HEK293 (cell line): ENCODE results near the gene CFAP99.

Experiments used
- CTCF ChIA-PET: fragments of 350-600 bp; formaldehyde crosslinking; extraction: SDS; loops from one replicate; lab custom pipeline; 2021; ENCODE audit warnings: antibody characterized with exemption; lab: Yijun Ruan, JAX
- POLR2A ChIA-PET: fragments of 300-600 bp; formaldehyde crosslinking; extraction: SDS; loops from one replicate; lab custom pipeline; 2020; ENCODE audit warnings: antibody characterized with exemption, inconsistent platforms; lab: Yijun Ruan, JAX
- H3K27ac ChIP-seq: fragments of 200-500 bp; sonication (Bioruptor generic); 2 replicates; pipeline ENCODE4 v1.5.1; 2014; ENCODE audit warnings: low read depth, low read length, control low read depth, inconsistent platforms; ENCODE audit errors: extremely low read depth
- H3K36me3 ChIP-seq, 2 experiments: fragments of 200-500 bp in 1 of 2; sonication (Bioruptor generic) in 1 of 2; 1 replicate in 1 of 2; 2 replicates in 1 of 2; pipeline ENCODE4 v1.5.1; 2014 to 2017; ENCODE audit warnings: inconsistent platforms in 2 of 2, low read length in 2 of 2; ENCODE audit not compliant: control insufficient read depth in 2 of 2, insufficient read depth in 1 of 2
- H3K4me1 ChIP-seq: fragments of 200-500 bp; sonication (Bioruptor generic); 2 replicates; pipeline ENCODE4 v1.5.1; 2014; ENCODE audit warnings: mild to moderate bottlenecking, low read length, inconsistent platforms; ENCODE audit not compliant: control insufficient read depth, insufficient read depth
- H3K4me3 ChIP-seq: 2 replicates; pipeline ENCODE4 v1.5.1; 2011; ENCODE audit warnings: low read depth, mild to moderate bottlenecking, control low read depth, low read length, moderate library complexity
- H3K9me3 ChIP-seq: fragments of 200-500 bp; sonication (Bioruptor generic); 2 replicates; pipeline ENCODE4 v1.5.1; 2014; ENCODE audit warnings: low read depth, low read length, inconsistent platforms; ENCODE audit not compliant: control insufficient read depth, insufficient read depth
- GLIS1 ChIP-seq: fragments of 450-650 bp; formaldehyde crosslinking; IDR thresholded peaks from 2 replicates; pipeline ENCODE4 v1.5.1; 2016; ENCODE audit warnings: missing biosample characterization, missing genetic modification characterization
- GLIS2 ChIP-seq: fragments of 450-650 bp; formaldehyde crosslinking; IDR thresholded peaks from 2 replicates; pipeline ENCODE4 v1.5.1; 2016; ENCODE audit warnings: missing biosample characterization, missing genetic modification characterization
- KLF9 ChIP-seq: fragments of 450-650 bp; formaldehyde crosslinking; IDR thresholded peaks from 2 replicates; pipeline ENCODE4 v1.5.1; 2016; ENCODE audit warnings: missing biosample characterization, missing genetic modification characterization, low read depth
- MZF1 ChIP-seq: fragments of 450-650 bp; formaldehyde crosslinking; IDR thresholded peaks from 2 replicates; pipeline ENCODE4 v1.5.1; 2017; ENCODE audit warnings: missing biosample characterization, missing genetic modification characterization, borderline replicate concordance
- SCRT1 ChIP-seq: fragments of 450-650 bp; formaldehyde crosslinking; IDR thresholded peaks from 2 replicates; pipeline ENCODE4 v1.5.1; 2016; ENCODE audit warnings: missing biosample characterization, missing genetic modification characterization, borderline replicate concordance
- SP7 ChIP-seq: fragments of 450-650 bp; formaldehyde crosslinking; IDR thresholded peaks from 2 replicates; pipeline ENCODE4 v1.5.1; 2016; ENCODE audit warnings: missing biosample characterization, missing genetic modification characterization
- ZBTB1 ChIP-seq: fragments of 450-650 bp; formaldehyde crosslinking; IDR thresholded peaks from 2 replicates; pipeline ENCODE4 v1.5.1; 2016; ENCODE audit warnings: missing biosample characterization, missing genetic modification characterization
- ZNF10 ChIP-seq: fragments of 450-650 bp; formaldehyde crosslinking; IDR thresholded peaks from 2 replicates; pipeline ENCODE4 v1.5.1; 2017; ENCODE audit warnings: missing biosample characterization, missing genetic modification characterization
- ZNF112 ChIP-seq: fragments of 450-650 bp; formaldehyde crosslinking; IDR thresholded peaks from 2 replicates; pipeline ENCODE4 v1.5.0; 2017; ENCODE audit warnings: missing biosample characterization, missing genetic modification characterization
- ZNF211 ChIP-seq: fragments of 450-650 bp; formaldehyde crosslinking; IDR thresholded peaks from 2 replicates; pipeline ENCODE4 v1.5.1; 2016; ENCODE audit warnings: low read depth, missing biosample characterization, missing genetic modification characterization
- ZNF341 ChIP-seq: fragments of 450-650 bp; formaldehyde crosslinking; IDR thresholded peaks from 2 replicates; pipeline ENCODE4; 2016; ENCODE audit warnings: low read depth, missing biosample characterization, missing genetic modification characterization
- ZNF350 ChIP-seq: fragments of 450-650 bp; formaldehyde crosslinking; IDR thresholded peaks from 2 replicates; pipeline ENCODE4 v1.5.0; 2017; ENCODE audit warnings: missing biosample characterization, mild to moderate bottlenecking, missing genetic modification characterization
- ZNF354C ChIP-seq: fragments of 450-650 bp; formaldehyde crosslinking; IDR thresholded peaks from 2 replicates; pipeline ENCODE4 v1.5.1; 2016; ENCODE audit warnings: missing biosample characterization, missing genetic modification characterization, low read depth, borderline replicate concordance
- ZNF521 ChIP-seq: fragments of 450-650 bp; formaldehyde crosslinking; IDR thresholded peaks from 2 replicates; pipeline ENCODE4 v1.5.1; 2017; ENCODE audit warnings: missing biosample characterization, mild to moderate bottlenecking, missing genetic modification characterization
- ZNF544 ChIP-seq: fragments of 450-650 bp; formaldehyde crosslinking; IDR thresholded peaks from 2 replicates; pipeline ENCODE4 v1.5.0; 2017; ENCODE audit warnings: missing biosample characterization, missing genetic modification characterization
- ZNF747 ChIP-seq: fragments of 450-650 bp; formaldehyde crosslinking; IDR thresholded peaks from 2 replicates; pipeline ENCODE4 v1.5.1; 2016; ENCODE audit warnings: missing biosample characterization, missing genetic modification characterization
- TF ChIP-seq, protein P1 (sequence below): fragments of 450-650 bp; formaldehyde crosslinking; IDR thresholded peaks from 2 replicates; pipeline ENCODE4 v1.5.1; 2016; ENCODE audit warnings: missing biosample characterization, missing genetic modification characterization
- TF ChIP-seq, protein P2 (sequence below): fragments of 450-650 bp; formaldehyde crosslinking; IDR thresholded peaks from 2 replicates; pipeline ENCODE4 v1.5.1; 2016; ENCODE audit warnings: missing biosample characterization, missing genetic modification characterization
- TF ChIP-seq, protein P3 (sequence below): fragments of 450-650 bp; formaldehyde crosslinking; IDR thresholded peaks from 2 replicates; pipeline ENCODE4 v1.5.1; 2017; ENCODE audit warnings: missing biosample characterization, missing genetic modification characterization
- TF ChIP-seq, protein P4 (sequence below): fragments of 450-650 bp; formaldehyde crosslinking; IDR thresholded peaks from 2 replicates; pipeline ENCODE4 v1.5.1; 2016; ENCODE audit warnings: missing biosample characterization, missing genetic modification characterization
- TF ChIP-seq, protein P5 (sequence below): fragments of 450-650 bp; formaldehyde crosslinking; IDR thresholded peaks from 2 replicates; pipeline ENCODE4 v1.5.1; 2016; ENCODE audit warnings: missing biosample characterization, missing genetic modification characterization

CFAP99 gene

DNA sequence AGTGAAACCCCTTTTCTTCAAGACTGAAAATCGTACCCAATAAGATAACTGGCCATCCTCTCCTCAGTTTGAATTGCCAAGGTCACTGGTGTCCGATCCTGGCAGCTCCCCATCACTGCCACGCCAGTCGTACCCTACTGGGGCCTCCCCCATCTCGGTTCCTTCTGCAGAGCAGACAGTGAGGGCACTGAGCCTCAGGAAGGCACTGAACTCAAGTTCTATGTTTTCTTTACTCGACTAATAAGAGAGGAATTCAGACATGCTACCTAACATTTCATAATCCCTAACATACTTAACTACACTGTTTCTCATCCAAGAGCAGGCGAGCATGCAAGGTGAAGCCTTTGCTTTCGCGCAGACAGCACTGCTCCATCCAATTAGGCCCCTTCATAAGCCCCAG, 23.7 kb upstream of the CFAP99 start (continued):
- TF ChIP-seq, protein P1, sequence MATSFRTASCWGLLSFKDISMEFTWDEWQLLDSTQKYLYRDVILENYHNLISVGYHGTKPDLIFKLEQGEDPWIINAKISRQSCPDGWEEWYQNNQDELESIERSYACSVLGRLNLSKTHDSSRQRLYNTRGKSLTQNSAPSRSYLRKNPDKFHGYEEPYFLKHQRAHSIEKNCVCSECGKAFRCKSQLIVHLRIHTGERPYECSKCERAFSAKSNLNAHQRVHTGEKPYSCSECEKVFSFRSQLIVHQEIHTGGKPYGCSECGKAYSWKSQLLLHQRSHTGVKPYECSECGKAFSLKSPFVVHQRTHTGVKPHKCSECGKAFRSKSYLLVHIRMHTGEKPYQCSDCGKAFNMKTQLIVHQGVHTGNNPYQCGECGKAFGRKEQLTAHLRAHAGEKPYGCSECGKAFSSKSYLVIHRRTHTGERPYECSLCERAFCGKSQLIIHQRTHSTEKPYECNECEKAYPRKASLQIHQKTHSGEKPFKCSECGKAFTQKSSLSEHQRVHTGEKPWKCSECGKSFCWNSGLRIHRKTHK (tag by site-specific recombination) = no peak
- TF ChIP-seq, protein P2, sequence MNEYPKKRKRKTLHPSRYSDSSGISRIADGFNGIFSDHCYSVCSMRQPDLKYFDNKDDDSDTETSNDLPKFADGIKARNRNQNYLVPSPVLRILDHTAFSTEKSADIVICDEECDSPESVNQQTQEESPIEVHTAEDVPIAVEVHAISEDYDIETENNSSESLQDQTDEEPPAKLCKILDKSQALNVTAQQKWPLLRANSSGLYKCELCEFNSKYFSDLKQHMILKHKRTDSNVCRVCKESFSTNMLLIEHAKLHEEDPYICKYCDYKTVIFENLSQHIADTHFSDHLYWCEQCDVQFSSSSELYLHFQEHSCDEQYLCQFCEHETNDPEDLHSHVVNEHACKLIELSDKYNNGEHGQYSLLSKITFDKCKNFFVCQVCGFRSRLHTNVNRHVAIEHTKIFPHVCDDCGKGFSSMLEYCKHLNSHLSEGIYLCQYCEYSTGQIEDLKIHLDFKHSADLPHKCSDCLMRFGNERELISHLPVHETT (tag by site-specific recombination) = no peak
- no peak for TF ChIP-seq ZNF10
- TF ChIP-seq, protein P3, sequence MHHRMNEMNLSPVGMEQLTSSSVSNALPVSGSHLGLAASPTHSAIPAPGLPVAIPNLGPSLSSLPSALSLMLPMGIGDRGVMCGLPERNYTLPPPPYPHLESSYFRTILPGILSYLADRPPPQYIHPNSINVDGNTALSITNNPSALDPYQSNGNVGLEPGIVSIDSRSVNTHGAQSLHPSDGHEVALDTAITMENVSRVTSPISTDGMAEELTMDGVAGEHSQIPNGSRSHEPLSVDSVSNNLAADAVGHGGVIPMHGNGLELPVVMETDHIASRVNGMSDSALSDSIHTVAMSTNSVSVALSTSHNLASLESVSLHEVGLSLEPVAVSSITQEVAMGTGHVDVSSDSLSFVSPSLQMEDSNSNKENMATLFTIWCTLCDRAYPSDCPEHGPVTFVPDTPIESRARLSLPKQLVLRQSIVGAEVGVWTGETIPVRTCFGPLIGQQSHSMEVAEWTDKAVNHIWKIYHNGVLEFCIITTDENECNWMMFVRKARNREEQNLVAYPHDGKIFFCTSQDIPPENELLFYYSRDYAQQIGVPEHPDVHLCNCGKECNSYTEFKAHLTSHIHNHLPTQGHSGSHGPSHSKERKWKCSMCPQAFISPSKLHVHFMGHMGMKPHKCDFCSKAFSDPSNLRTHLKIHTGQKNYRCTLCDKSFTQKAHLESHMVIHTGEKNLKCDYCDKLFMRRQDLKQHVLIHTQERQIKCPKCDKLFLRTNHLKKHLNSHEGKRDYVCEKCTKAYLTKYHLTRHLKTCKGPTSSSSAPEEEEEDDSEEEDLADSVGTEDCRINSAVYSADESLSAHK (tag by site-specific recombination) = no peak
- TF ChIP-seq, all 188 proteins: peak for 0

DNA sequence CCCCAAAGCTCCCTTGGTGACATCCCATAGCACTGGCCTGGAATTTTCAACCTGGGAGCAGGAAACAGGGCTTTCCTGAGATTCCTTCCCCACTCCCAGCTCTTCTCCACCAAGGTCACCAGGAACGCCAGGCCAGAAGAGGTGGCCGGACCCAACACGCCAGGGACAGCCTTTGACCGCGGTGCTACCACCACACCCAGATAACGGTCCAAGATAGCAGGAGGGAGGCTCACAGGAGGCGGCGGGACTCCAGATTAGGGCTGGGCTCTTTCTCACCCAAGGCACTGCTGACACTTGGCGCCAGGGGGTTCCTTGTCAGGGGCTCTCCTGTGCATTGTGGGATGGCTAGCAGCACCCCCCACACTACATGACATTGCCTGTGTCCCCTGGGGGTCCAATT, 23.2 kb upstream of the CFAP99 start:
- Histone ChIP-seq H3K4me3 (no peak overlapping the region), H3K27ac (no peak overlapping the region), H3K4me1 (no peaks in the 10 kb centered on the region), H3K9me3 (no peaks in the 10 kb centered on the region), H3K36me3 (no peaks in the 10 kb centered on the region)
- ChIA-PET POLR2A (no interaction called here), CTCF (interaction anchor here (0.5 to 1.0 kb wide), 2 partner anchors 46 to 1243 kb away, joined by 3 to 4 read pairs; no protein-coding TSS in a partner anchor)
- peak; percentile 57 for TF ChIP-seq GLIS1 (tag by site-specific recombination)
- TF ChIP-seq SCRT1 (tag by site-specific recombination) = no peak
- TF ChIP-seq GLIS2 (tag by site-specific recombination) = 0 out of 2 replicates have a peak, but pooled peaks have one; percentile 20

DNA sequence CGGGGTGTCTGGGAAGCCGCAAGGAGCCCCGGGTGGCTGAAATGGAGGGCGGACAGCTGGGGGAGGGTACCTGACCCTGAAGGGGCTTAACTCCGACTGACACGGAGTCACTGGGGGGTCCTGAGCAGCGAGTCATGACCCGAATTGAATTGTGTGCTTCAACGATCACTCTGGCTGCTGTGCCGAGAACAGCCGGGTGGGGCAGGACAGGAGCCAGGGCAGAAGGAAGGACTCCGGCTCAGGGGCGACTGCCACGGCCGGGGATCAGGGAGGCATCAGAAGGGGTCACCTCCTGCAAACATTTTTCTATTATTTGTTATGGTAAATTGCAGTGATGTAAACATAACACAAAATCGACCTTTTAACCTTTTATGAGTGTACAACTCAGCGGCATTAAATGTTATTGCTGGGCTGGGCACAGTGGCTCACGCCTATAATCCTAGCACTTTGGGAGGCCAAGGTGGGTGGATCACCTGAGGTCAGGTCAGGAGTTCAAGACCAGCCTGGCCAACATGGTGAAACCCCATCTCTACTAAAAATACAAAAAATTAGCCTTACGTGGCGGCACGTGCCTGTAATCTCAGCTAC, 21.9 kb upstream of the CFAP99 start:
- CTCF ChIA-PET = no interaction called here
- H3K9me3 ChIP-seq = no peaks in the 10 kb centered on the region
- H3K36me3 ChIP-seq = no peaks in the 10 kb centered on the region
- no peaks in the 10 kb centered on the region for H3K4me1 ChIP-seq
- H3K27ac ChIP-seq = no peak overlapping the region
- no peak for TF ChIP-seq ZNF112 (tag by site-specific recombination)
- TF ChIP-seq ZNF544 (tag by site-specific recombination) = no peak
- TF ChIP-seq ZBTB1 = no peak
- no peak for TF ChIP-seq MZF1 (tag by site-specific recombination)
- no peak for TF ChIP-seq SP7 (tag by site-specific recombination)
- TF ChIP-seq ZNF341 = no peak
- TF ChIP-seq ZNF521 (tag by site-specific recombination) = no peak
- TF ChIP-seq, protein P4, sequence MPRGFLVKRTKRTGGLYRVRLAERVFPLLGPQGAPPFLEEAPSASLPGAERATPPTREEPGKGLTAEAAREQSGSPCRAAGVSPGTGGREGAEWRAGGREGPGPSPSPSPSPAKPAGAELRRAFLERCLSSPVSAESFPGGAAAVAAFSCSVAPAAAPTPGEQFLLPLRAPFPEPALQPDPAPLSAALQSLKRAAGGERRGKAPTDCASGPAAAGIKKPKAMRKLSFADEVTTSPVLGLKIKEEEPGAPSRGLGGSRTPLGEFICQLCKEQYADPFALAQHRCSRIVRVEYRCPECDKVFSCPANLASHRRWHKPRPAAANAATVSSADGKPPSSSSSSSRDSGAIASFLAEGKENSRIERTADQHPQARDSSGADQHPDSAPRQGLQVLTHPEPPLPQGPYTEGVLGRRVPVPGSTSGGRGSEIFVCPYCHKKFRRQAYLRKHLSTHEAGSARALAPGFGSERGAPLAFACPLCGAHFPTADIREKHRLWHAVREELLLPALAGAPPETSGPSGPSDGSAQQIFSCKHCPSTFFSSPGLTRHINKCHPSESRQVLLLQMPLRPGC (tag by site-specific recombination) = no peak
- no peak for TF ChIP-seq ZNF211 (tag by site-specific recombination)
- TF ChIP-seq, protein P5, sequence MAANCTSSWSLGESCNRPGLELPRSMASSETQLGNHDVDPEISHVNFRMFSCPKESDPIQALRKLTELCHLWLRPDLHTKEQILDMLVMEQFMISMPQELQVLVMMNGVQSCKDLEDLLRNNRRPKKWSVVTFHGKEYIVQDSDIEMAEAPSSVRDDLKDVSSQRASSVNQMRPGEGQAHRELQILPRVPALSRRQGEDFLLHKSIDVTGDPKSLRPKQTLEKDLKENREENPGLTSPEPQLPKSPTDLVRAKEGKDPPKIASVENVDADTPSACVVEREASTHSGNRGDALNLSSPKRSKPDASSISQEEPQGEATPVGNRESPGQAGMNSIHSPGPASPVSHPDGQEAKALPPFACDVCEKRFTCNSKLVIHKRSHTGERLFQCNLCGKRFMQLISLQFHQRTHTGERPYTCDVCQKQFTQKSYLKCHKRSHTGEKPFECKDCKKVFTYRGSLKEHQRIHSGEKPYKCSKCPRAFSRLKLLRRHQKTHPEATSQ (tag by site-specific recombination) = no peak
- TF ChIP-seq KLF9 = no peak
- TF ChIP-seq ZNF350 = no peak
- no peak for TF ChIP-seq ZNF747
- TF ChIP-seq ZNF354C = no peak
- TF ChIP-seq SCRT1 (tag by site-specific recombination) = no peak
- TF ChIP-seq, all 188 proteins: peak for 0
- POLR2A ChIA-PET = interaction anchor here (0.6 kb wide), 1 partner anchor 72 kb away, joined by 4 read pairs; the partner anchor contains the start of gene RNF4
- H3K4me3 ChIP-seq = no peak overlapping the region
